HepG2 (cell line): ENCODE results near the gene LOXL3. TPM values are rescaled to one million over a fixed set of nuclear protein-coding genes. Genes with fewer than 3 reads are reported as not detected.

Source experiments
- CENPX ChIP-seq: sonication (generic); formaldehyde crosslinking; IDR thresholded peaks from 2 replicates; pipeline ENCODE4 v1.9.0; 2021; ENCODE audit warnings: mild to moderate bottlenecking, missing genetic modification reagents, moderate library complexity
- CHCHD3 ChIP-seq: sonication (generic); formaldehyde crosslinking; IDR thresholded peaks from 2 replicates; pipeline ENCODE4 v1.8.0; 2022; ENCODE audit warnings: mild to moderate bottlenecking, missing genetic modification reagents, moderate library complexity
- GZF1 ChIP-seq: sonication (generic); formaldehyde crosslinking; IDR thresholded peaks from 2 replicates; pipeline ENCODE4 v1.5.1; 2020; ENCODE audit warnings: mild to moderate bottlenecking, missing genetic modification reagents
- IKZF4 ChIP-seq: sonication (generic); formaldehyde crosslinking; IDR thresholded peaks from 2 replicates; pipeline ENCODE4 v1.5.1; 2020; ENCODE audit warnings: borderline replicate concordance, mild to moderate bottlenecking, low read depth, missing genetic modification reagents; ENCODE audit errors: not compliant biosample characterization
- MAFF ChIP-seq: IDR thresholded peaks from 2 replicates; pipeline ENCODE4 v1.6.1; 2011; ENCODE audit warnings: low read depth, low read length, improper control_type of control experiment
- MED1 ChIP-seq: sonication (generic); formaldehyde crosslinking; IDR thresholded peaks from 2 replicates; pipeline ENCODE4 v1.4.0; 2020; ENCODE audit warnings: missing genetic modification reagents
- NFATC3 ChIP-seq: sonication (generic); formaldehyde crosslinking; IDR thresholded peaks from 2 replicates; pipeline ENCODE4 v1.5.1; 2020; ENCODE audit warnings: mild to moderate bottlenecking, missing genetic modification reagents
- NFE2L2 ChIP-seq: fragments of 150-350 bp; IDR thresholded peaks from 2 replicates; pipeline ENCODE4 v1.6.1; 2014; ENCODE audit warnings: low read length
- NR2F1 ChIP-seq, 2 experiments: fragments of 450-650 bp in 1 of 2; formaldehyde crosslinking in 1 of 2; IDR thresholded peaks; 2 replicates each; pipeline versions ENCODE4 v1.5.0 to v1.6.1; 2016 to 2020; ENCODE audit warnings: mild to moderate bottlenecking in 1 of 2, missing compliant biosample characterization in 1 of 2, missing genetic modification reagents in 1 of 2, moderate library complexity in 1 of 2
- RNF2 ChIP-seq: fragments of 450-650 bp; conservative IDR thresholded peaks from 2 replicates; pipeline ENCODE4 v1.6.1; 2016; ENCODE audit warnings: low read depth
- TP53 ChIP-seq: sonication (generic); formaldehyde crosslinking; conservative IDR thresholded peaks from 2 replicates; pipeline ENCODE4 v1.4.0; 2020; ENCODE audit warnings: missing genetic modification reagents
- ZFP1 ChIP-seq: IDR thresholded peaks from 2 replicates; pipeline ENCODE4 v1.6.1; 2016
- ZNF234 ChIP-seq: sonication (generic); formaldehyde crosslinking; conservative IDR thresholded peaks from 2 replicates; pipeline ENCODE4 v1.5.1; 2020; ENCODE audit warnings: mild to moderate bottlenecking, missing genetic modification reagents
- polyA plus RNA-seq, 8 experiments: library from polyadenylated mRNA; depleted of rRNA in 3 of 8; stranded (reverse) in 7 of 8; unstranded in 1 of 8; fragments of >200 nt; fragmentation: Illumina TruSeq in 4 of 8; extraction: Trizol in 4 of 8; gene quantifications; 2 replicates each; pipeline versions ENCODE4 v1.2.1 to v1.2.3, GENCODE V29; 2011 to 2016; ENCODE audit warnings: low read depth in 4 of 8, missing spikeins in 1 of 8, mixed read lengths in 1 of 8; ENCODE audit not compliant: insufficient read depth in 1 of 8
- total RNA-seq, 5 experiments: library from RNA; depleted of rRNA; stranded (reverse); fragments of >200 nt; fragmentation: Illumina TruSeq; extraction: Trizol; gene quantifications; 2 replicates each; pipeline ENCODE4 v1.2.3, GENCODE V29; 2016; ENCODE audit warnings: low read depth in 1 of 5
- TF ChIP-seq, protein P1 (sequence below): sonication (generic); formaldehyde crosslinking; IDR thresholded peaks from 2 replicates; pipeline ENCODE4 v1.4.0; 2020; ENCODE audit warnings: missing genetic modification reagents
- TF ChIP-seq, protein P2 (sequence below): conservative IDR thresholded peaks from 2 replicates; pipeline ENCODE4 v1.6.1; 2018; ENCODE audit warnings: missing genetic modification reagents
- TF ChIP-seq, protein P3 (sequence below): sonication (generic); formaldehyde crosslinking; IDR thresholded peaks from 2 replicates; pipeline ENCODE4 v1.9.0; 2022; ENCODE audit warnings: missing genetic modification reagents, mild to moderate bottlenecking, borderline replicate concordance
- TF ChIP-seq, protein P4 (sequence below): sonication (generic); formaldehyde crosslinking; IDR thresholded peaks from 2 replicates; pipeline ENCODE4 v1.5.1; 2020; ENCODE audit warnings: missing genetic modification reagents, mild to moderate bottlenecking, borderline replicate concordance
- TF ChIP-seq, protein P5 (sequence below): sonication (generic); formaldehyde crosslinking; IDR thresholded peaks from 2 replicates; pipeline ENCODE4 v1.5.0; 2020; ENCODE audit warnings: mild to moderate bottlenecking, missing genetic modification reagents

LOXL3 gene
- total and polyA plus RNA-seq, 2 of the 13 experiments (the other 11 are each of a cell fraction or from before 2014, with no cell fraction given) = 0.55 to 6.5 TPM

DNA sequence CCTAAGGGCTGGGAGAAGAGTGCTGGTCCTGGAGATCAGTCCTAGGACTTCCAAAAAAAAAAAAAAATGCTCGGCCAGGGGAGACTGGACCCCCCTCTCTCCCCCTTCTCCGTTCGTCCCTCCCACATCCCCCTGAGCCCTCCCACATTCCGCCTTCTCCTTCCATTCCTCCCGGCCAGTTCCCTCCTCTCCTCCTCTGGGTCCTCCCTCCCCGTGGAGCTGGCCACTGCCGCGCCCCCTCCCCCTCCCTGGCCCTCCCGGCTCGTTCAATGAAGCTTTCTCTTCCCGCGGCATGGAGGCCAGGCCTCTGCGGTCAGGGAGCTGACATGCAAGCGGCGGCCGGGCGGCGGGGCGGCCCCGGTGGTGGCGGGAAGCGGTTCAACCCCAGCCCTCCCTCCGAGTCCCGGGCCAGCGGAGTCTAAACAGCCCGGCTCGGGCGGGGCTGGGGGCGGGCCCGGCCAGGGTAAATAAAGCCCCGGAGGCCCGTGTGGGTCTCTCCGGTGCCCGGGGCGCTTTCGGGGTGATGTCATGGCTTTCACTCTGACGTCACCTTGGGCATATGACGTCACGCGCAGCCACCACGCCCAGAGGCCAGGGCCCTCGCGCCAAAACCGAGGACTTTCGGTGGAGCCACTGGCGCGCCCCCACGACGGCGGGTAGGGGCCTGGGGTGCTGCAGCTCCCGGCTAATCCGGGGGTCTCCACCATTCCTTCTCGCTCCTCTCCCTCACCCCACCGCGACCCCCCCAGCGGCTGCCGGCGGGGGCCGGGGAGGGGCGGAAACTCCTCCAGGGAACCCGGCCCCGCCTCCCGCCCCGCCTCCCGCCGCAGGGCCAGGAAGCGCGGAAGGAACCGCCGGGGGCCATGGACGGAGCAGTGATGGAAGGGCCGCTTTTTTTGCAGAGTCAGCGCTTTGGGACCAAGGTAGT lies at the start of gene LOXL3, which contains the start of gene DOK1 (continued):
- TF ChIP-seq NFATC3 = no peak
- no peak for TF ChIP-seq MED1 (CRISPR knock-in tag)
- TF ChIP-seq ZFP1 (CRISPR knock-in tag) = no peak
- TF ChIP-seq, protein P1, sequence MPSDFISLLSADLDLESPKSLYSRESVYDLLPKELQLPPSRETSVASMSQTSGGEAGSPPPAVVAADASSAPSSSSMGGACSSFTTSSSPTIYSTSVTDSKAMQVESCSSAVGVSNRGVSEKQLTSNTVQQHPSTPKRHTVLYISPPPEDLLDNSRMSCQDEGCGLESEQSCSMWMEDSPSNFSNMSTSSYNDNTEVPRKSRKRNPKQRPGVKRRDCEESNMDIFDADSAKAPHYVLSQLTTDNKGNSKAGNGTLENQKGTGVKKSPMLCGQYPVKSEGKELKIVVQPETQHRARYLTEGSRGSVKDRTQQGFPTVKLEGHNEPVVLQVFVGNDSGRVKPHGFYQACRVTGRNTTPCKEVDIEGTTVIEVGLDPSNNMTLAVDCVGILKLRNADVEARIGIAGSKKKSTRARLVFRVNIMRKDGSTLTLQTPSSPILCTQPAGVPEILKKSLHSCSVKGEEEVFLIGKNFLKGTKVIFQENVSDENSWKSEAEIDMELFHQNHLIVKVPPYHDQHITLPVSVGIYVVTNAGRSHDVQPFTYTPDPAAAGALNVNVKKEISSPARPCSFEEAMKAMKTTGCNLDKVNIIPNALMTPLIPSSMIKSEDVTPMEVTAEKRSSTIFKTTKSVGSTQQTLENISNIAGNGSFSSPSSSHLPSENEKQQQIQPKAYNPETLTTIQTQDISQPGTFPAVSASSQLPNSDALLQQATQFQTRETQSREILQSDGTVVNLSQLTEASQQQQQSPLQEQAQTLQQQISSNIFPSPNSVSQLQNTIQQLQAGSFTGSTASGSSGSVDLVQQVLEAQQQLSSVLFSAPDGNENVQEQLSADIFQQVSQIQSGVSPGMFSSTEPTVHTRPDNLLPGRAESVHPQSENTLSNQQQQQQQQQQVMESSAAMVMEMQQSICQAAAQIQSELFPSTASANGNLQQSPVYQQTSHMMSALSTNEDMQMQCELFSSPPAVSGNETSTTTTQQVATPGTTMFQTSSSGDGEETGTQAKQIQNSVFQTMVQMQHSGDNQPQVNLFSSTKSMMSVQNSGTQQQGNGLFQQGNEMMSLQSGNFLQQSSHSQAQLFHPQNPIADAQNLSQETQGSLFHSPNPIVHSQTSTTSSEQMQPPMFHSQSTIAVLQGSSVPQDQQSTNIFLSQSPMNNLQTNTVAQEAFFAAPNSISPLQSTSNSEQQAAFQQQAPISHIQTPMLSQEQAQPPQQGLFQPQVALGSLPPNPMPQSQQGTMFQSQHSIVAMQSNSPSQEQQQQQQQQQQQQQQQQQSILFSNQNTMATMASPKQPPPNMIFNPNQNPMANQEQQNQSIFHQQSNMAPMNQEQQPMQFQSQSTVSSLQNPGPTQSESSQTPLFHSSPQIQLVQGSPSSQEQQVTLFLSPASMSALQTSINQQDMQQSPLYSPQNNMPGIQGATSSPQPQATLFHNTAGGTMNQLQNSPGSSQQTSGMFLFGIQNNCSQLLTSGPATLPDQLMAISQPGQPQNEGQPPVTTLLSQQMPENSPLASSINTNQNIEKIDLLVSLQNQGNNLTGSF (CRISPR knock-in tag) = no peak
- TF ChIP-seq MAFF = peak; percentile 99
- TF ChIP-seq, protein P2, sequence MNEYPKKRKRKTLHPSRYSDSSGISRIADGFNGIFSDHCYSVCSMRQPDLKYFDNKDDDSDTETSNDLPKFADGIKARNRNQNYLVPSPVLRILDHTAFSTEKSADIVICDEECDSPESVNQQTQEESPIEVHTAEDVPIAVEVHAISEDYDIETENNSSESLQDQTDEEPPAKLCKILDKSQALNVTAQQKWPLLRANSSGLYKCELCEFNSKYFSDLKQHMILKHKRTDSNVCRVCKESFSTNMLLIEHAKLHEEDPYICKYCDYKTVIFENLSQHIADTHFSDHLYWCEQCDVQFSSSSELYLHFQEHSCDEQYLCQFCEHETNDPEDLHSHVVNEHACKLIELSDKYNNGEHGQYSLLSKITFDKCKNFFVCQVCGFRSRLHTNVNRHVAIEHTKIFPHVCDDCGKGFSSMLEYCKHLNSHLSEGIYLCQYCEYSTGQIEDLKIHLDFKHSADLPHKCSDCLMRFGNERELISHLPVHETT (CRISPR knock-in tag) = peak; percentile 68; the same call in 1 of the 2 replicates
- no peak for TF ChIP-seq GZF1 (CRISPR knock-in tag)
- no peak for TF ChIP-seq CHCHD3 (CRISPR knock-in tag)
- TF ChIP-seq RNF2 = no peak
- TF ChIP-seq IKZF4 (CRISPR knock-in tag) = no peak
- no peak for TF ChIP-seq NFE2L2
- no peak for TF ChIP-seq NR2F1 (CRISPR knock-in tag; IDR thresholded peaks at IDR 0.05)
- TF ChIP-seq CENPX (CRISPR knock-in tag) = no peak
- TF ChIP-seq, protein P3, sequence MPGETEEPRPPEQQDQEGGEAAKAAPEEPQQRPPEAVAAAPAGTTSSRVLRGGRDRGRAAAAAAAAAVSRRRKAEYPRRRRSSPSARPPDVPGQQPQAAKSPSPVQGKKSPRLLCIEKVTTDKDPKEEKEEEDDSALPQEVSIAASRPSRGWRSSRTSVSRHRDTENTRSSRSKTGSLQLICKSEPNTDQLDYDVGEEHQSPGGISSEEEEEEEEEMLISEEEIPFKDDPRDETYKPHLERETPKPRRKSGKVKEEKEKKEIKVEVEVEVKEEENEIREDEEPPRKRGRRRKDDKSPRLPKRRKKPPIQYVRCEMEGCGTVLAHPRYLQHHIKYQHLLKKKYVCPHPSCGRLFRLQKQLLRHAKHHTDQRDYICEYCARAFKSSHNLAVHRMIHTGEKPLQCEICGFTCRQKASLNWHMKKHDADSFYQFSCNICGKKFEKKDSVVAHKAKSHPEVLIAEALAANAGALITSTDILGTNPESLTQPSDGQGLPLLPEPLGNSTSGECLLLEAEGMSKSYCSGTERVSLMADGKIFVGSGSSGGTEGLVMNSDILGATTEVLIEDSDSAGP = no peak
- no peak for TF ChIP-seq ZNF234
- TF ChIP-seq, protein P4, sequence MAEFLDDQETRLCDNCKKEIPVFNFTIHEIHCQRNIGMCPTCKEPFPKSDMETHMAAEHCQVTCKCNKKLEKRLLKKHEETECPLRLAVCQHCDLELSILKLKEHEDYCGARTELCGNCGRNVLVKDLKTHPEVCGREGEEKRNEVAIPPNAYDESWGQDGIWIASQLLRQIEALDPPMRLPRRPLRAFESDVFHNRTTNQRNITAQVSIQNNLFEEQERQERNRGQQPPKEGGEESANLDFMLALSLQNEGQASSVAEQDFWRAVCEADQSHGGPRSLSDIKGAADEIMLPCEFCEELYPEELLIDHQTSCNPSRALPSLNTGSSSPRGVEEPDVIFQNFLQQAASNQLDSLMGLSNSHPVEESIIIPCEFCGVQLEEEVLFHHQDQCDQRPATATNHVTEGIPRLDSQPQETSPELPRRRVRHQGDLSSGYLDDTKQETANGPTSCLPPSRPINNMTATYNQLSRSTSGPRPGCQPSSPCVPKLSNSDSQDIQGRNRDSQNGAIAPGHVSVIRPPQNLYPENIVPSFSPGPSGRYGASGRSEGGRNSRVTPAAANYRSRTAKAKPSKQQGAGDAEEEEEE = no peak
- no peak for TF ChIP-seq TP53 (CRISPR knock-in tag)
- TF ChIP-seq, protein P5, sequence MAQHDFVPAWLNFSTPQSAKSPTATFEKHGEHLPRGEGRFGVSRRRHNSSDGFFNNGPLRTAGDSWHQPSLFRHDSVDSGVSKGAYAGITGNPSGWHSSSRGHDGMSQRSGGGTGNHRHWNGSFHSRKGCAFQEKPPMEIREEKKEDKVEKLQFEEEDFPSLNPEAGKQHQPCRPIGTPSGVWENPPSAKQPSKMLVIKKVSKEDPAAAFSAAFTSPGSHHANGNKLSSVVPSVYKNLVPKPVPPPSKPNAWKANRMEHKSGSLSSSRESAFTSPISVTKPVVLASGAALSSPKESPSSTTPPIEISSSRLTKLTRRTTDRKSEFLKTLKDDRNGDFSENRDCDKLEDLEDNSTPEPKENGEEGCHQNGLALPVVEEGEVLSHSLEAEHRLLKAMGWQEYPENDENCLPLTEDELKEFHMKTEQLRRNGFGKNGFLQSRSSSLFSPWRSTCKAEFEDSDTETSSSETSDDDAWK (CRISPR knock-in tag) = no peak
